Stimulated activated CD4-positive, alpha-beta T cell treated with anti-CD3 and anti-CD28 coated beads, Interleukin-2, amount 100 ng/mL, for 24 hours (primary cell): ENCODE measurements around the gene PIK3CG.
"Not testable (repeated sequence)": the region's sequence is repeated elsewhere in the genome, so short reads cannot be mapped to it uniquely, and the experiment has no call there.

Experiments
- DNase-seq, 2 donors: peaks; one replicate each; pipeline ENCODE4 v3.0.0-alpha.2; 2020

Gene PIK3CG

GRCh38 chr7:106888204-106888603, 23.1 kb downstream of the PIK3CG start:
- DNase-seq = no peak

GRCh38 chr7:106890952-106891351, 25.9 kb downstream of the PIK3CG start:
- DNase-seq = no peak

GRCh38 chr7:106891548-106892410, 26.7 kb downstream of the PIK3CG start:
- no peak for DNase-seq

- no peak for DNase-seq
Measured at GRCh38 chr7:106893591-106893990, 28.5 kb downstream of the PIK3CG start.

GRCh38 chr7:106895246-106895864, 30.3 kb downstream of the PIK3CG start:
- DNase-seq = no peak

- DNase-seq = no peak
Measured at GRCh38 chr7:106896231-106896630, 31.1 kb downstream of the PIK3CG start.

GRCh38 chr7:106897553-106897952, 32.5 kb downstream of the PIK3CG start:
- DNase-seq = not testable (repeated sequence)

- not testable (repeated sequence) for DNase-seq
Measured at GRCh38 chr7:106898967-106899366, 33.9 kb downstream of the PIK3CG start.

- DNase-seq = no peak
Measured at GRCh38 chr7:106901828-106902441, 36.9 kb downstream of the PIK3CG start.

GRCh38 chr7:106905734-106906133, 40.7 kb downstream of the PIK3CG start:
- DNase-seq = no peak

GRCh38 chr7:106911959-106912358, 46.9 kb downstream of the PIK3CG start:
- no peak for DNase-seq

- no peak for DNase-seq
Measured at GRCh38 chr7:106914018-106914607, 49.0 kb downstream of the PIK3CG start.

GRCh38 chr7:106915407-106915806, 50.3 kb downstream of the PIK3CG start:
- DNase-seq = no peak

- DNase-seq = no peak
Measured at GRCh38 chr7:106915873-106916272, 50.8 kb downstream of the PIK3CG start.

- no peak for DNase-seq
Measured at GRCh38 chr7:106916679-106917078, 51.6 kb downstream of the PIK3CG start.

GRCh38 chr7:106918991-106919390, 53.9 kb downstream of the PIK3CG start:
- no peak for DNase-seq

- DNase-seq = not testable (repeated sequence)
Measured at GRCh38 chr7:106924468-106924867, 59.4 kb downstream of the PIK3CG start.

- no peak for DNase-seq
Measured at GRCh38 chr7:106926892-106927291, 61.8 kb downstream of the PIK3CG start.

- no peak for DNase-seq
Measured at GRCh38 chr7:106927536-106927935, 62.5 kb downstream of the PIK3CG start.

GRCh38 chr7:106929616-106930015, 64.5 kb downstream of the PIK3CG start:
- not testable (repeated sequence) for DNase-seq

GRCh38 chr7:106936236-106936635, 71.2 kb downstream of the PIK3CG start:
- no peak for DNase-seq

GRCh38 chr7:106938122-106938521, 73.0 kb downstream of the PIK3CG start:
- not testable (repeated sequence) for DNase-seq

- DNase-seq = no peak
Measured at GRCh38 chr7:106938803-106939202, 73.7 kb downstream of the PIK3CG start.
